GM23338 (cell line): ENCODE results near the gene KIF1A. TPM values are rescaled to one million over a fixed set of nuclear protein-coding genes. Genes with fewer than 3 reads are reported as not detected.

Source experiments
- ATAC-seq: fragments of 200-7000 bp; cut with Tn5 transposase; 3 replicates; pipeline ENCODE4 v1.9.1; 2020
- DNase-seq: peaks from one replicate; pipeline ENCODE4 v3.0.0-alpha.2; 2015; ENCODE audit warnings: low spot score
- H2AFZ ChIP-seq: fragments of 200-600 bp; sonication (generic); 2 replicates; pipeline ENCODE4 v1.8.0; 2016; ENCODE audit warnings: antibody characterized with exemption, mild to moderate bottlenecking, moderate library complexity
- H3F3A ChIP-seq: fragments of 200-600 bp; sonication (generic); replicated peaks from 2 replicates; pipeline ENCODE4 v1.8.0; 2017; ENCODE audit warnings: antibody characterized with exemption, mixed run types, low read depth
- H3K27ac ChIP-seq: fragments of 200-600 bp; sonication (generic); 2 replicates; pipeline ENCODE4 v1.6.1; 2016; ENCODE audit warnings: low read depth
- H3K27me3 ChIP-seq: fragments of 200-600 bp; sonication (generic); 2 replicates; pipeline ENCODE4 v1.8.0; 2016; ENCODE audit warnings: mild to moderate bottlenecking, mixed run types, moderate library complexity; ENCODE audit not compliant: insufficient read depth
- H3K36me3 ChIP-seq: fragments of 200-600 bp; sonication (generic); 2 replicates; pipeline ENCODE4 v1.8.0; 2016; ENCODE audit warnings: mild to moderate bottlenecking; ENCODE audit not compliant: insufficient read depth
- H3K4me1 ChIP-seq: fragments of 200-600 bp; sonication (generic); 2 replicates; pipeline ENCODE4 v1.8.0; 2016; ENCODE audit warnings: mild to moderate bottlenecking, moderate library complexity; ENCODE audit not compliant: insufficient read depth
- H3K4me2 ChIP-seq: fragments of 200-600 bp; sonication (generic); 2 replicates; pipeline ENCODE4 v1.7.1; 2017; ENCODE audit warnings: mixed run types
- H3K4me3 ChIP-seq: fragments of 200-600 bp; sonication (generic); 2 replicates; pipeline ENCODE4 v1.6.1; 2016; ENCODE audit warnings: mixed run types
- H3K79me2 ChIP-seq: fragments of 200-600 bp; sonication (generic); replicated peaks from 2 replicates; pipeline ENCODE4 v1.8.0; 2017; ENCODE audit warnings: mild to moderate bottlenecking; ENCODE audit not compliant: insufficient read depth
- H3K9me2 ChIP-seq: fragments of 200-600 bp; sonication (generic); 2 replicates; pipeline ENCODE4 v1.8.0; 2017; ENCODE audit not compliant: insufficient read depth
- H4K20me1 ChIP-seq: fragments of 200-600 bp; sonication (generic); replicated peaks from 2 replicates; pipeline ENCODE4 v1.8.0; 2017; ENCODE audit warnings: mild to moderate bottlenecking; ENCODE audit not compliant: insufficient read depth
- H3K27ac Mint-ChIP-seq: 2 replicates; pipeline ENCODE4 v1.8.0; 2020; ENCODE audit warnings: inconsistent platforms, mild to moderate bottlenecking, moderate library complexity, mixed read lengths
- H3K27me3 Mint-ChIP-seq: 3 replicates; pipeline ENCODE4 v1.8.0; 2022; ENCODE audit warnings: low read depth, mild to moderate bottlenecking, moderate library complexity, mixed read lengths, inconsistent platforms; ENCODE audit not compliant: insufficient read depth, poor library complexity
- H3K36me3 Mint-ChIP-seq: 3 replicates; pipeline ENCODE4 v1.8.0; 2021; ENCODE audit warnings: low read depth, mild to moderate bottlenecking, inconsistent platforms, moderate library complexity, mixed read lengths
- H3K4me1 Mint-ChIP-seq: 3 replicates; pipeline ENCODE4 v1.8.0; 2020; ENCODE audit warnings: mild to moderate bottlenecking, inconsistent platforms, mixed read lengths
- H3K4me3 Mint-ChIP-seq: 3 replicates; pipeline ENCODE4 v1.8.0; 2021; ENCODE audit warnings: moderate library complexity, mild to moderate bottlenecking, inconsistent platforms, mixed read lengths
- H3K9me3 Mint-ChIP-seq: 3 replicates; pipeline ENCODE4 v1.8.0; 2020; ENCODE audit warnings: moderate library complexity, mild to moderate bottlenecking, inconsistent platforms, mixed read lengths
- CTCF ChIP-seq, 2 experiments: fragments of 200-600 bp in 1 of 2; sonication (generic) in 1 of 2; conservative IDR thresholded peaks; 2 replicates each; pipeline versions ENCODE4 v1.5.1 to v1.6.1; 2016 to 2017; ENCODE audit warnings: antibody characterized with exemption in 2 of 2, low read depth in 2 of 2, mild to moderate bottlenecking in 2 of 2, moderate library complexity in 1 of 2
- ETS1 ChIP-seq: IDR thresholded peaks from 2 replicates; pipeline ENCODE4 v1.6.1; 2016; ENCODE audit warnings: antibody characterized with exemption
- EZH2 ChIP-seq: fragments of 200-600 bp; sonication (generic); IDR thresholded peaks from one replicate; pipeline ENCODE4 v1.8.0; 2017; ENCODE audit warnings: antibody characterized with exemption, mild to moderate bottlenecking, low read depth; ENCODE audit not compliant: unreplicated experiment
- EZH2phosphoT487 ChIP-seq: fragments of 200-600 bp; sonication (generic); IDR thresholded peaks from one replicate; pipeline ENCODE4 v1.8.1; 2018; ENCODE audit warnings: antibody characterized with exemption; ENCODE audit not compliant: unreplicated experiment
- JUNB ChIP-seq: IDR thresholded peaks from one replicate; pipeline ENCODE4 v1.6.1; 2016; ENCODE audit warnings: antibody characterized with exemption; ENCODE audit not compliant: unreplicated experiment
- POLR2AphosphoS5 ChIP-seq: IDR thresholded peaks from 2 replicates; pipeline ENCODE4 v1.6.1; 2016; ENCODE audit warnings: antibody characterized with exemption, low read depth
- REST ChIP-seq: IDR thresholded peaks from one replicate; pipeline ENCODE4 v1.6.1; 2018; ENCODE audit warnings: antibody characterized with exemption; ENCODE audit not compliant: unreplicated experiment
- STAT1 ChIP-seq: IDR thresholded peaks from one replicate; pipeline ENCODE4 v1.6.1; 2016; ENCODE audit warnings: antibody characterized with exemption; ENCODE audit not compliant: unreplicated experiment
- ZNF114 ChIP-seq: fragments of 250-450 bp; sonication (Bioruptor Pico); IDR thresholded peaks from 2 replicates; pipeline ENCODE4 v1.5.0; 2020; ENCODE audit warnings: mild to moderate bottlenecking, moderate library complexity
- ZNF331 ChIP-seq: fragments of 250-450 bp; sonication (Bioruptor Pico); IDR thresholded peaks from 2 replicates; pipeline ENCODE4 v1.5.0; 2020; ENCODE audit warnings: low read depth, mild to moderate bottlenecking, moderate library complexity
- ZNF462 ChIP-seq: fragments of 250-450 bp; sonication (Bioruptor Pico); IDR thresholded peaks from 2 replicates; pipeline ENCODE4 v1.5.0; 2020; ENCODE audit warnings: mild to moderate bottlenecking, moderate library complexity
- polyA plus RNA-seq: library from polyadenylated mRNA; unstranded; fragments of >200 nt; fragmentation: Nextera tagmentation; extraction: Ambion mirVana; gene quantifications from 2 replicates; pipeline ENCODE4 v1.2.1, GENCODE V29; 2016
- total RNA-seq: library from RNA; depleted of rRNA; stranded (reverse); fragments of >200 nt; shearing (Covaris generic); gene quantifications from 2 replicates; pipeline ENCODE4 v1.2.3, GENCODE V29; 2014

KIF1A gene
- total and polyA plus RNA-seq, 2 experiments from 2014 or later: 169 to 214 TPM

GRCh38 chr2:240705204-240705791 is 114.7 kb downstream of the KIF1A start (continued):
- no peak for TF ChIP-seq ZNF462 (CRISPR knock-in tag)
- TF ChIP-seq ZNF114 (CRISPR knock-in tag): no peak
- no peak for TF ChIP-seq ZNF331 (CRISPR knock-in tag)

GRCh38 chr2:240704651-240705050 is 115.4 kb downstream of the KIF1A start:
- no peak overlapping the region for H3K4me2 ChIP-seq
- peaks cover 14% of the 10 kb centered on the region for H3K27me3 Mint-ChIP-seq
- no peaks in the 10 kb centered on the region for H3K36me3 Mint-ChIP-seq
- DNase-seq (no peak), ATAC-seq (no peak)
- H3K4me3 Mint-ChIP-seq: no peak overlapping the region; the same call in 2 of the 3 replicates
- no peaks in the 10 kb centered on the region; the same call in 1 of the 2 replicates for H4K20me1 ChIP-seq
- no peaks in the 10 kb centered on the region for H3K4me1 ChIP-seq
- H3K27ac Mint-ChIP-seq: no peak overlapping the region
- no peaks in the 10 kb centered on the region for H3K9me2 ChIP-seq
- no peak overlapping the region for H2AFZ ChIP-seq
- no peak overlapping the region for H3K27ac ChIP-seq
- H3K4me1 Mint-ChIP-seq: peaks cover 3% of the 10 kb centered on the region; the same call in 1 of the 3 replicates
- no peaks in the 10 kb centered on the region for H3K9me3 Mint-ChIP-seq
- H3K36me3 ChIP-seq: no peaks in the 10 kb centered on the region
- H3F3A ChIP-seq: no peaks in the 10 kb centered on the region
- H3K79me2 ChIP-seq: no peaks in the 10 kb centered on the region
- no peaks in the 10 kb centered on the region for H3K27me3 ChIP-seq
- H3K4me3 ChIP-seq: no peak overlapping the region
- TF ChIP-seq JUNB (no peak), REST (no peak), ZNF331 (CRISPR knock-in tag) (no peak), EZH2phosphoT487 (no peak), CTCF (conservative IDR thresholded peaks at IDR 0.05; ENCODE audit: low read depth in 2 of 2) (no peak), POLR2AphosphoS5 (no peak), ZNF114 (CRISPR knock-in tag) (no peak), EZH2 (no peak), ETS1 (no peak), STAT1 (no peak)
